Measurements from ENCODE around the gene MYL9. TPM values are rescaled to one million over a fixed set of nuclear protein-coding genes. Genes with fewer than 3 reads are reported as not detected.

Gene MYL9
- polyA plus RNA-seq, 1 of the 3 experiments (the other 2 are of a cell fraction): not detected

- no peaks in the 10 kb centered on the region for H3K27me3 ChIP-seq (ENCODE audit: insufficient read depth)
- no peaks in the 10 kb centered on the region for H3K9me3 ChIP-seq
- H3K27ac ChIP-seq (ENCODE audit: low read depth in 2 of 2, low read length in 1 of 2): no peak overlapping the region
- DNase-seq: no peak
- no peaks in the 10 kb centered on the region for H3F3A ChIP-seq (replicated peaks; ENCODE audit: insufficient read depth)
- ChIA-PET POLR2A (no interaction called here), CTCF (interaction anchor here (1.0 to 1.2 kb wide), 2 partner anchors 8 to 14 kb away, joined by 3 read pairs; no protein-coding TSS in a partner anchor)
- no peak overlapping the region for H2AFZ ChIP-seq (ENCODE audit: low read depth)
- H3K4me3 ChIP-seq (ENCODE audit: low read depth in 2 of 2, low read length in 1 of 2): no peak overlapping the region
- H3K79me2 ChIP-seq (ENCODE audit: insufficient read depth): no peaks in the 10 kb centered on the region
- peaks cover 2% of the 10 kb centered on the region in 2 experiments; a peak in 1 of 4 replicates for H3K4me1 ChIP-seq (ENCODE audit: control insufficient read depth in 1 of 2, insufficient read depth in 2 of 2, low read depth in 1 of 2, low read length in 1 of 2)
- 73% methylated on average over 5 of the region's 5 CpGs for WGBS (ENCODE audit: low lambda C conversion rate)
- no peaks in the 10 kb centered on the region for H3K36me3 ChIP-seq (replicated peaks in 1 of 2; ENCODE audit: control insufficient read depth in 1 of 2, insufficient read depth in 2 of 2, low read length in 1 of 2)
- no peaks in the 10 kb centered on the region for H3K9me2 ChIP-seq
- no peak overlapping the region for H3K9ac ChIP-seq
- H4K20me1 ChIP-seq (ENCODE audit: insufficient read depth): no peaks in the 10 kb centered on the region
- TF ChIP-seq TEAD4 (IDR thresholded peaks at IDR 0.05; ENCODE audit: borderline replicate concordance, insufficient read depth) (no peak), MEF2A (IDR thresholded peaks at IDR 0.05; ENCODE audit: borderline replicate concordance, low read depth) (no peak), NFIC (IDR thresholded peaks at IDR 0.05; ENCODE audit: borderline replicate concordance) (no peak), POLR2AphosphoS5 (IDR thresholded peaks at IDR 0.05; ENCODE audit: low read depth, low read length) (no peak), RAD21 (IDR thresholded peaks at IDR 0.05; ENCODE audit: low read length) (no peak), TAF1 (IDR thresholded peaks at IDR 0.05; ENCODE audit: borderline replicate concordance, low read depth, low read length) (no peak), CHD2 (IDR thresholded peaks at IDR 0.05; ENCODE audit: low read length, partially characterized antibody) (no peak), CTCF (IDR thresholded peaks at IDR 0.05) (no peak), PBX3 (IDR thresholded peaks at IDR 0.05) (no peak), ELF1 (IDR thresholded peaks at IDR 0.05) (no peak)
- H3K4me2 ChIP-seq: no peak overlapping the region
Observed at GRCh38 chr20:36599912-36600345, 58.6 kb downstream of the MYL9 start.

Small RNA genes lying within 50 kb of the gene (small RNA-seq; reads per million reads assigned to genes)
- gene RF00017: 0 reads per million in 7 experiments

Other genes with a start within 250 kb of the MYL9 start
- gene DLGAP4, start 235.2 kb upstream of the MYL9 start, polyA plus RNA-seq (2012; rRNA removed): 12.7 and 31.2 TPM in 2 replicates
- 10.3 and 10.8 TPM in 2 replicates for gene TGIF2, start 32.1 kb downstream of the MYL9 start, polyA plus RNA-seq (2012; rRNA removed)
- gene RAB5IF, start 64.3 kb downstream of the MYL9 start, polyA plus RNA-seq (2012; rRNA removed): 91.1 and 108 TPM in 2 replicates
- 0.03 TPM in 1 of 2 replicates, not detected in the other for gene SLA2, start 104.7 kb downstream of the MYL9 start, polyA plus RNA-seq (2012; rRNA removed)
- gene NDRG3, start 204.6 kb downstream of the MYL9 start, polyA plus RNA-seq (2012; rRNA removed): 20.5 and 25.4 TPM in 2 replicates
- gene DSN1, start 232.2 kb downstream of the MYL9 start, polyA plus RNA-seq (2012; rRNA removed): 7.3 and 8.3 TPM in 2 replicates

Data from SK-N-SH (cell line).